CD4-positive, alpha-beta T cell treated with Interleukin-17A for 1 hour (primary cell): Measurements from ENCODE around the gene RAB17.

ENCODE experiments used
- DNase-seq: peaks from one replicate; pipeline ENCODE4 v3.0.0-alpha.2; 2020

Gene RAB17

DNA sequence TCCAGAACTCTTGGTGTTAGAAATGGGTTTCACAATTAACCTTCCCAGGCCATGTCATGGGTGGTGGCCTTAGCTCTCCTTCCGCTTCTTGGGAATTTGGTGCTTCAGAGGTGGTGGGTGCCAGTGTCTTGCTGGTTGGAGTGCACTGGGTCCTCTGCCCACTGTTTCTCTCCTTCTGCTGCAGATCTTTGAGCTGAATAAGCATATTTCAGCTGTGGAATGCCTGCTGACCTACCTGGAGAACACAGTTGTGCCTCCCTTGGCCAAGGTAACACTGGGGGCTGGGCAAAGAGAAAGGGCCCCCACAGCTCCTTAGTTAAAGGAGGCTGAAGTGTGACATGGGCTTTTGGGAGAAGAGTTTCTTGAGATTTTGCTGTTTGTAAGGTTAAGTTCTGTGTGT is 56.2 kb downstream of the RAB17 start:
- DNase-seq: no peak

DNA sequence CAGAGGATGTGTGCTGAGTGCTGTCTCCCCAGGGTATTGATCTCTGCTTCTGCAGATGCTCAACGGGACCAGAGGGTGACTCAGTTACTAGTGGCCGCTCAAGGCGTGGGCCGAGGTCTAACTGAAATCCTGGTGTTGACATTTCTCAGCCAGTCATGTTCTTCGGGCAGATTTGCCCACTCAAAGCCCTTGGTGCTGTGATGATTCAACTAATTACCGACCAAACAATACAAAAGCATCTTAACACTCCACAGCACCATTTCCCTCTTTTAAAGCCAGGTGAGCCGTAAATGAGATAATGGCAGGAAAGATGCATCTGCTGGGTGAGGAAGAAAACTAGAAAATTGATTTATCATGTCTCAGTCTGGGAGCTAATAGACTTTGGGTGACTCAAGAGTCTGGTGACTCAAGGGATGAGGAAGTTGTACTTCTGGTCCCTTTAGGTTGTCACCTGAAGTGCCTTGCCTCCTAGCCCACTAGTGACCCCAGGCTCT is 56.8 kb downstream of the RAB17 start:
- DNase-seq: no peak

DNA sequence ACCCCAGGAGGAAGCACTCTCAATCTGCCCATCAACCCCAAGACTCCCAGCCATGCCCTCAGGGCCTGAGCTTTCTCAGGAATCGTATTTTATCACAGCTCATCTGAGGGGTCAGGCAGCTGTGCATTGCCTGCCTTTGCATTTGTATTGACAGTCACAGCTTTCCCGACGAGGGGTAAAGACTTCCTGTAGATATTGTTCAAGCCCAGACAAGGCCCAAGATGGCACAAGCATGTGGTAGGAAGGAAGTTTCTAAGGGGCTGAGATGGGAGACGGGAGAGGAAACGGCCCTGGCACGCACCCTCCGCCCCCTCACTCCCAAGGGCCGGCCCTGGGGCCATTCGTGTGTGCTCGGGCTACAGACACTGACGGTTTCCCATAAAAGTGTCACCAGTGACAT is 58.4 kb downstream of the RAB17 start:
- DNase-seq: no peak

DNA sequence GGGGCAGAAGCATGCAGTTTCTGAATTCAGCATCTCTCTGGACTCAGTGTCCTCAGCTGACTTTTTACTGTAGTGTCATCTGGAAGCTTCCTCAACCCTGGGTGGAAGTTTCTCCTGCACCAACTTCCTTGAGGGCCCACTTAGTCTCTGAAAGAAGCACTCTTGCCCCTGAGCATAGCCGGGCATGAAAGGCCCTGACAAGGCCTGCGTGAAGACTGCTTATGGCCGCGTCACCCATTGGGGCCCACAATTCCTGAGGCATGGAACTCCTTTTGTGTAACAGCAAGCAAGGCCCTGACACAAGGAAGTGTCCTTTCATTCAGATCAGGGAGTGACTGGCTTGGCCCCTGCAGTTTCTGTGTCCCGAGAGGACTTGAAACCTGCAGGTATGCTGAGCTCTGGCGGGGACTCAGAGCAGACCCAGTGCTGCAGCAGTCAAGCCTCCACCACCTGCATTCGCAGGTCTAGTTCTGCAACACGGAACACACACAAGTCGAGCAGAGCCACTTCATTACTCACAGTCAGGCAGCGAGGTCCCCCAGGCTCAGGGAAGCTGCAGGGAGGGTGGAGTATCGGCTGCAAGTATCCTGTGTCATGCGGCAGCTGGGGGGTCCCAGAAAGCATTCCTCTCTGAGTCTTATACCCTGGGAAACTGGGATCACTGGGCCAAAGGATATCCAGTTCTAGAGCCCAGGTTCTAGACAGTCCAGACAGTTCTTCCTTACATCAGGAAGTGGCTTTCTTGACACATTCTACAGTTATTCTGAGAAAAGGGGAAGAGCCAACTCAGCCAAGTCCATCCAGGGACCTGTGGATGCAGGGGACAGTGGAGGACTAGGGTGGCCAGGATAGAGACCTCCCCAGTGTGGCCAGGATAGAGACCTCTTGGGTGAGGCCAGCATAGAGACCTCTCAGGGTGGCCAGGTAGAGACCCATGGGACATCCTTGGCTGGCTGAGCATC is 59.8 kb downstream of the RAB17 start:
- no peak for DNase-seq

DNA sequence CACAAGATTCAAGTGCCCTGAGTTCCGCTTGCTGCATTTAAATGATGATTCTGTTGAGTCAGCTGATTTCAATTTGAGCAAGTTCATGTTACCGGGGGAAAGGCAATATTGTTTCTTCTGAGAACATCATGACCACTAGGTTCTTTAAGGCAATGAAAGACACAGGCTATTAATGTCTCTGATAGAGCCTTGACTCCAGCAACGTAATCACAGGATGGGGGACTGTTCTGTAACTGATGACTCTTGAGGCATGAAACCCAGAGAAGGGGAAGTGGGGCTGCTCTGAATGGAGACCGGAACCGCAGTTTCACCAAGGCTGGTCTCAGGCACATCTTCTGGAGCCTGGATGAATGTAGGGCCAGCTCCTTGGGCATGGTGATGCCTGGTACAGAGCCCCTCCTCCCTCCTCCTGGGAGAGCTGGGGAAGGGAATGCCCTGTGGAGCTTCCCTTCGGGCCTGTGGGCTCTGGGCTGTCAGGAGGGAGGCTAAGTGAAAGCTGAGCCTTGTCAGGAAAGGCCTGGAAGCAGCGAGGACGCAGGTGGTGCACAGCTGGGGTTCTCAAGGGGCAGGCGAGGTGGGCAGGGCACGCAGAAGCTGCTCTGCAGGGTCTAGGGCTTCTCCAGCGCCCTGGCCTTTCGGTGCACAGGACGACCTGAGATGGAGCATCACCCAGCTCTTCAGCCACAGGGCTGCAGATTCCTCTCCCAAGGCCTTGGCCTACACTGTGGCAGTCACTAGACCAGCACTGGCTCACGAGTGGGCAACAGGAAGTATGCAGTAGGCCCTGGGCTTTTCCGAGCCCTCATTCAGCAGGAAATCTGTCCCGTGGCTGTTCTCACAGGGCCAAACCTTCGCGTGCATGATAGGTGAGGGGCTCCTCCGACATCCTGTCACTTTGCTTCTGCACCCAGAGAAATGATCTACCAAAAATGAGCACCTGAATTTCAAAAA is 60.8 kb downstream of the RAB17 start:
- no peak for DNase-seq

DNA sequence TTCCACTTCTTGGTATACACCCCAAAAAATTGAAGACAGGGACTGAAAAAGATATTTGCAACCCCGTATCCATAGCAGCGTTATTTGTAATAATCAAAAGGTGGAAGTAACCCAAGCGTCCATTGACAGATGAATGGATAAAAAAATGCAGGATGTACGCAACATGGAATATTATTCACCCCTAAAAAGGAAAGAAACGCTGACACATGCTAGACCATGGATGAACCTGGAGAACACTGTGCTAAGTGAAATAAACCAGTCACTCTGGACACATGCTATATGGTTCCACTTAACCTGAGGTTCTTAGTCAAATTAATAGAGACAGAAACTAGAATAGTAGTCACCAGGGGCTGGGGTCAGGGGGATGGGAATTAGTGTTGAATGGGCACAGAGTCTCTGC is 62.8 kb downstream of the RAB17 start:
- DNase-seq: no peak

DNA sequence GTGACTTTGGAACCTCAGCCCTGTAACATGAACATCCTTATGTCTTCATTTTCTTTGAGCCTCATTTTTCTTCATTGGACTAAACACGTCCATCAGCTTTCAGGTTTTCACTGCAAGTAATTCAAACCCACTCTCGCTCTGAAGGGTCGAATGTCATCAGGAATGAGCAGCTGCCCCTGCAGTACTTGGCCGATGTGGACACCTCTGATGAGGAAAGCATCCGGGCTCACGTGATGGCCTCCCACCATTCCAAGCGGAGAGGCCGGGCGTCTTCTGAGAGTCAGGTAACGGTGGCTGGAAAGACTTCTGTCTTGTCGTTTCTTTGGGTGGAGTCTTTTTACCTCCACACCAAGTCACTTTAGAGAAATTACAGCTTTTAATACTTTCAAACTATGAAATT is 63.3 kb downstream of the RAB17 start:
- no peak for DNase-seq

DNA sequence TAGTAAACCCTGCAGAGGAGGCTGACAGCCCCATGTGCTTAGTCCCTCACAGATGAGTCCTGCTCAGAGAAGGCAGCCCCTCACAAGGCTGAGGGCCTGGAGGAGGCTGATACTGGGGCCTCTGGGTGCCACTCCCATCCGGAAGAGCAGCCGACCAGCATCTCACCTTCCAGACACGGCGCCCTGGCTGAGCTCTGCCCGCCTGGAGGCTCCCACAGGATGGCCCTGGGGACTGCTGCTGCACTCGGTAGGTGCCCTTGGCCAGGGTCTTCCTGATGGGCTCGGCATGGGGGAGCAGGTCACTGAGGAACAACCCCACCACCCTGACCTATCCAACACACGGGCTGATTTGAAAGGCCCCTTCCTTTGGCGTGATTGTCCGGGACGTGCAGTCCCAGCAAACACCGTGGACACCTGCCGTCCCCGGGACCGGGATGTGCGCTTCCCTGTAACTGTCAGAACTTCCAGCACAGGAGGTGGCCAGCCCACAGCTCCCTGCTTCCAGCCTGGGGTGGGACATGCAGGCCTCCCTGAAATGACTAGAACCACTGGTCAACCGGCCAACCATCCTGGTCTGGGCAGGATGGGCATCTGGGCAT is 64.9 kb downstream of the RAB17 start:
- no peak for DNase-seq

DNA sequence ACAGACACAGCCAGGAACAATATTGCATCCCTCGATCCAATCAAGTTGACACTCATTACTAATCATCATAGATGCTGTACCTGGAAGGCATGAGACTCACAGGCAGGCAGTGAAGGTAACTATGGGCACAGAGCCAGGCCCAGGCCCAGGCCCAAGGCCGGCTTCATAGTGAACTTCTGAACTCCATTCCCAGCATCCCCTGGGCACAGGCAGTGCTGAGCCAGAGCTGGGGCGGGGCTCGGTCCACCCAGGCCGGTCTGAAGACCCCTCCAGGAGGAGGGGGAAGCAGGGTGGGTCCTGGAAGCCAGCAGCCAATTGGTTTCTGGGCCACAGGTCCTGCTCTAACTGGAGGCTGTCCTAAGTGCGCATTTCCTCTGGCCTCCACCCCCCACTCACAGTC is 65.9 kb downstream of the RAB17 start:
- no peak for DNase-seq
